B cell (primary cell): ENCODE data around the gene CSNK1G3. TPM values are rescaled to one million over a fixed set of nuclear protein-coding genes. Genes with fewer than 3 reads are reported as not detected.

Source experiments
- ATAC-seq: fragments of 200-7000 bp; cut with Tn5 transposase; one replicate; pipeline ENCODE4 v1.10.0; 2021; ENCODE audit warnings: low read depth, mild to moderate bottlenecking, moderate number of reproducible peaks, moderate library complexity
- CTCF ChIA-PET: fragments of 350-600 bp; sonication (Branson Sonifier 250); formaldehyde crosslinking; loops from one replicate; lab custom pipeline; 2021; ENCODE audit warnings: antibody characterized with exemption, inconsistent platforms; lab: Charles Lee
- POLR2A ChIA-PET: fragments of 350-600 bp; sonication (Branson Sonifier 250); formaldehyde crosslinking; loops from one replicate; lab custom pipeline; 2021; ENCODE audit warnings: antibody characterized with exemption; lab: Charles Lee
- DNase-seq: peaks from one replicate; pipeline ENCODE4 v3.0.0; 2013
- H2AFZ ChIP-seq: 2 replicates; pipeline ENCODE4 v1.6.1; 2012; ENCODE audit warnings: mild to moderate bottlenecking, low read depth, low read length; ENCODE audit not compliant: insufficient read depth, poor library complexity, severe bottlenecking
- H3K27ac ChIP-seq, 2 donors: 1 replicate in 1 of 2; 2 replicates in 1 of 2; pipeline ENCODE4 v1.5.1; 2012 to 2013; ENCODE audit warnings: low read length in 2 of 2, mild to moderate bottlenecking in 2 of 2, moderate library complexity in 1 of 2
- H3K27me3 ChIP-seq, 4 experiments: fragments of 200-600 bp in 1 of 4; sonication (generic) in 1 of 4; replicated peaks in 1 of 4; 1 replicate in 2 of 4; 2 replicates in 2 of 4; pipeline versions ENCODE4 v1.6.1 to v1.7.0; 2013 to 2016; ENCODE audit warnings: low read length in 3 of 4, mild to moderate bottlenecking in 2 of 4, mixed read lengths in 1 of 4, moderate library complexity in 1 of 4; ENCODE audit not compliant: insufficient read depth in 4 of 4, control insufficient read depth in 3 of 4; ENCODE audit errors: control extremely low read depth in 1 of 4
- H3K36me3 ChIP-seq, 2 experiments: replicated peaks in 1 of 2; 1 replicate in 1 of 2; 2 replicates in 1 of 2; pipeline versions ENCODE4 v1.6.1 to v1.7.1; 2013; ENCODE audit warnings: low read length in 1 of 2; ENCODE audit not compliant: insufficient read depth in 2 of 2, control insufficient read depth in 1 of 2; ENCODE audit errors: control extremely low read depth in 1 of 2, extremely low read depth in 1 of 2
- H3K4me1 ChIP-seq, 2 donors: fragments of 200-600 bp in 1 of 2; sonication (generic) in 1 of 2; 1 replicate in 1 of 2; 2 replicates in 1 of 2; pipeline versions ENCODE4 v1.5.1 to v1.6.1; 2013 to 2017; ENCODE audit warnings: low read length in 2 of 2; ENCODE audit not compliant: control insufficient read depth in 2 of 2, insufficient read depth in 2 of 2
- H3K4me2 ChIP-seq: replicated peaks from 2 replicates; pipeline ENCODE3; 2012; ENCODE audit warnings: mild to moderate bottlenecking, low read depth, low read length; ENCODE audit not compliant: poor library complexity, severe bottlenecking
- H3K4me3 ChIP-seq, 5 experiments: fragments of 200-600 bp in 1 of 5; sonication (generic) in 1 of 5; 1 replicate in 3 of 5; 2 replicates in 2 of 5; pipeline versions ENCODE4 v1.5.1 to v1.7.0; 2011 to 2016; ENCODE audit warnings: low read length in 4 of 5, mild to moderate bottlenecking in 4 of 5, low read depth in 2 of 5, control low read depth in 1 of 5, moderate library complexity in 1 of 5; ENCODE audit not compliant: insufficient read depth in 1 of 5; ENCODE audit errors: control extremely low read depth in 1 of 5, extremely low read depth in 1 of 5
- H3K79me2 ChIP-seq: fragments of 200-600 bp; sonication (generic); one replicate; pipeline ENCODE4 v1.6.0; 2016; ENCODE audit warnings: low read length; ENCODE audit not compliant: control insufficient read depth, insufficient read depth
- H3K9ac ChIP-seq: fragments of 200-600 bp; sonication (generic); 2 replicates; pipeline ENCODE4 v1.6.1; 2017; ENCODE audit warnings: mild to moderate bottlenecking, low read length, moderate library complexity
- H3K9me3 ChIP-seq, 3 donors: one replicate each; pipeline versions ENCODE4 v1.6.1 to v1.7.1; 2013; ENCODE audit warnings: low read length in 2 of 3; ENCODE audit not compliant: control insufficient read depth in 2 of 3, insufficient read depth in 1 of 3; ENCODE audit errors: control extremely low read depth in 1 of 3
- H4K20me1 ChIP-seq: 2 replicates; pipeline ENCODE4 v1.6.0; 2012; ENCODE audit warnings: mild to moderate bottlenecking, low read length; ENCODE audit not compliant: insufficient read depth, control insufficient read depth, poor library complexity, severe bottlenecking
- H3K27ac Mint-ChIP-seq: one replicate; pipeline ENCODE4 v1.8.0; 2021; ENCODE audit warnings: mixed read lengths
- H3K27me3 Mint-ChIP-seq: one replicate; pipeline ENCODE4 v1.8.0; 2021; ENCODE audit warnings: mixed read lengths
- H3K4me1 Mint-ChIP-seq: one replicate; pipeline ENCODE4 v1.8.0; 2021; ENCODE audit warnings: mixed read lengths
- H3K4me3 Mint-ChIP-seq: one replicate; pipeline ENCODE4 v1.8.0; 2021; ENCODE audit warnings: mixed read lengths
- H3K9me3 Mint-ChIP-seq: one replicate; pipeline ENCODE4 v1.8.0; 2022; ENCODE audit warnings: mixed read lengths; ENCODE audit not compliant: insufficient read depth
- CTCF ChIP-seq: fragments of 200-600 bp; IDR thresholded peaks from one replicate; pipeline ENCODE4 v1.8.0; 2022; ENCODE audit warnings: antibody characterized with exemption, mild to moderate bottlenecking
- EZH2 ChIP-seq: IDR thresholded peaks from 2 replicates; pipeline ENCODE4 v1.6.1; 2012; ENCODE audit warnings: borderline replicate concordance, low read depth, mild to moderate bottlenecking, moderate library complexity, low read length; ENCODE audit not compliant: insufficient read depth, poor library complexity, severe bottlenecking
- WGBS: methylation state at CpG from one replicate; pipeline ENCODE4 v1.1.5; 2013; ENCODE audit warnings: missing lambda C conversion rate; ENCODE audit not compliant: insufficient coverage; 5-methylcytosine and 5-hydroxymethylcytosine counted together
- intact Hi-C: fragments of 100-400 bp; cut with micrococcal nuclease; formaldehyde crosslinking; loops from one replicate; pipeline ENCODE4 v1.10.0; 2022
- polyA plus RNA-seq: library from polyadenylated mRNA; depleted of rRNA; stranded (reverse); fragments of >200 nt; gene quantifications from 2 replicates; pipeline ENCODE4 v1.2.3, GENCODE V29; 2012
- total RNA-seq, 2 donors: library from RNA; stranded (reverse); fragments of 120-200 nt in 1 of 2; gene quantifications; 1 replicate in 1 of 2; 2 replicates in 1 of 2; pipeline versions ENCODE4 v1.2.3 to v1.2.4, GENCODE V29; 2013 to 2022

Gene CSNK1G3
- total and polyA plus RNA-seq, 2 donors (not counting 1 experiment from before 2014, with no cell fraction given): 20.8 to 140 TPM

GRCh38 chr5:123511290-123511647 lies 708 bp upstream of the CSNK1G3 start:
- intact Hi-C loops: loop anchor here (5.0 to 10.0 kb wide), 2 partner anchors 86 to 806 kb away; no protein-coding TSS in a partner anchor
- ChIA-PET CTCF (interaction anchor here (0.6 to 5.6 kb wide), 6 partner anchors 30 to 100 kb away, joined by 3 to 37 read pairs (median 4); partner anchors contain the start of gene CEP120), POLR2A (interaction anchor here (0.6 to 3.2 kb wide), 5 partner anchors 8 to 809 kb away, joined by 3 to 40 read pairs (median 4); partner anchors contain the start of gene CEP120)
- peak overlapping the region; percentile 81 for H3K4me2 ChIP-seq
- peaks cover 27 to 33% of the 10 kb centered on the region in 2 donors for H3K4me1 ChIP-seq
- DNase-seq: no peak
- peaks cover 43% of the 10 kb centered on the region for H3K79me2 ChIP-seq
- Mint-ChIP-seq H3K4me1 (peaks cover 37% of the 10 kb centered on the region), H3K4me3 (peak overlapping the region; percentile 97), H3K27ac (peak overlapping the region; percentile 99), H3K9me3 (no peaks in the 10 kb centered on the region), H3K27me3 (peaks cover 3% of the 10 kb centered on the region)
- H3K9ac ChIP-seq: peak overlapping the region; percentile 88
- peak overlapping the region; percentile 77 to 92 (median 88) for H3K4me3 ChIP-seq
- no peak for ATAC-seq
- TF ChIP-seq CTCF: no peak
- no peak for TF ChIP-seq EZH2
- no peaks in the 10 kb centered on the region for H4K20me1 ChIP-seq
- H2AFZ ChIP-seq: peak overlapping the region; percentile 83
- peak overlapping the region; percentile 89 to 90 for H3K27ac ChIP-seq
- H3K9me3 ChIP-seq: no peaks in the 10 kb centered on the region
- H3K36me3 ChIP-seq: no peaks in the 10 kb centered on the region
- 100% methylated on average over 1 of the region's 3 CpGs for WGBS
- no peaks in the 10 kb centered on the region for H3K27me3 ChIP-seq
